GM12874 (cell line): ENCODE data around the gene CYP27B1.

Source experiments
- CTCF ChIP-seq: IDR thresholded peaks from 2 replicates; pipeline ENCODE4 v1.5.1; 2011; ENCODE audit warnings: low read depth, mild to moderate bottlenecking, control low read depth, low read length, moderate library complexity; ENCODE audit not compliant: insufficient read depth

Gene CYP27B1

GRCh38 chr12:57723630-57723962 lies 43.3 kb downstream of the CYP27B1 start:
- TF ChIP-seq CTCF = no peak

- TF ChIP-seq CTCF = no peak
Observed at GRCh38 chr12:57722716-57723629, 43.9 kb downstream of the CYP27B1 start.

DNA sequence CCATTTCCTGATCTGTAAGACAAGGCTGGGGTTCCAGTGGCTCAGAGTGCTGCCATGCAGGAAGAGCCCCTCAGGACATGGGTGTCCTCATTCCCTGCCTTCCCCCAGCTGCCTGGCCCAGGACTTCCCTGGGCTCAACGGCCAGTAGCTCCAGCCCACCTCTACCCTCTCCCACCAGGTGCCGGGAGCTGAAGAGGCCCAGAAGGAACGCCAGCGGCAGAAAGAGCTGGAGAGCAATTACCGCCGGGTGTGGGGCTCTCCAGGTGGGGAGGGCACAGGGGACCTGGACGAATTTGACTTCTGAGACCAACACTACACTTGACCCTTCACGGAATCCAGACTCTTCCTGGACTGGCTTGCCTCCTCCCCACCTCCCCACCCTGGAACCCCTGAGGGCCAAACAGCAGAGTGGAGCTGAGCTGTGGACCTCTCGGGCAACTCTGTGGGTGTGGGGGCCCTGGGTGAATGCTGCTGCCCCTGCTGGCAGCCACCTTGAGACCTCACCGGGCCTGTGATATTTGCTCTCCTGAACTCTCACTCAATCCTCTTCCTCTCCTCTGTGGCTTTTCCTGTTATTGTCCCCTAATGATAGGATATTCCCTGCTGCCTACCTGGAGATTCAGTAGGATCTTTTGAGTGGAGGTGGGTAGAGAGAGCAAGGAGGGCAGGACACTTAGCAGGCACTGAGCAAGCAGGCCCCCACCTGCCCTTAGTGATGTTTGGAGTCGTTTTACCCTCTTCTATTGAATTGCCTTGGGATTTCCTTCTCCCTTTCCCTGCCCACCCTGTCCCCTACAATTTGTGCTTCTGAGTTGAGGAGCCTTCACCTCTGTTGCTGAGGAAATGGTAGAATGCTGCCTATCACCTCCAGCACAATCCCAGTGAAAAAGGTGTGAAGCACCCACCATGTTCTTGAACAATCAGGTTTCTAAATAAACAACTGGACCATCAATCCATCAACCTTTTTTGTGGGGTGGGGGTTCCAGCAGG lies 46.0 kb downstream of the CYP27B1 start:
- TF ChIP-seq CTCF = no peak

DNA sequence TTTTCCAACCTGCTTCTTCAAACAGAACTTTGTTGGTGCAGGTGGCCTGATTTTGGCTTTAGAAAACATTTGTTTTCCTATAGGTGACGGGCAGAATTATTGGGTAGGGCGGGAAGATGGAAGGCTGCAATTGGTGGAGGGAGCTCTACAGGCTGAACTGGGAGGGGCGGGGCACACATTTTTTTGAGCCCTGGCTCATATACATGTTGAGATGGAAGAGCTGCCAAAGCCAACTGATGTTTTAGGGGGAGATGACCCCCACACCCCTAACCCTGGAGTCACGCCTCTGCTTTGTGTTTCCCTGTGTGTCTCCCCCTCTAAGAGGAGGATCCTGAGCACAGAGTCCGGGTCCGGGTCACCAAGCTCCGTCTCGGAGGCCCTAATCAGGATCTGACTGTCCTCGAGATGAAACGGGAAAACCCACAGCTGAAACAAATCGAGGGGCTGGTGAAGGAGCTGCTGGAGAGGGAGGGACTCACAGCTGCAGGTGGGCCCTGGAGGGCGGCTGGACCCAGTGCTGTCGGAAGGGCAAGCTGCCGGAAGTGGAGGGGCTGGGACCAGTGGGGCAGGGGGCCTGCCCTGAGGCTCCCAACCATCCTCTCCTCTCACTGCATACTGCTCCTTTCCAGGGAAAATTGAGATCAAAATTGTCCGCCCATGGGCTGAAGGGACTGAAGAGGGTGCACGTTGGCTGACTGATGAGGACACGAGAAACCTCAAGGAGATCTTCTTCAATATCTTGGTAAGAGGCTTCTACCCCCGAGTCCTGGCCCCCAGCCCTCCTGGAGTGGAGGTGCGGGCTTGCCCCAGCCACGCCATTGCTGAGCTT lies 46.9 kb downstream of the CYP27B1 start:
- no peak for TF ChIP-seq CTCF

DNA sequence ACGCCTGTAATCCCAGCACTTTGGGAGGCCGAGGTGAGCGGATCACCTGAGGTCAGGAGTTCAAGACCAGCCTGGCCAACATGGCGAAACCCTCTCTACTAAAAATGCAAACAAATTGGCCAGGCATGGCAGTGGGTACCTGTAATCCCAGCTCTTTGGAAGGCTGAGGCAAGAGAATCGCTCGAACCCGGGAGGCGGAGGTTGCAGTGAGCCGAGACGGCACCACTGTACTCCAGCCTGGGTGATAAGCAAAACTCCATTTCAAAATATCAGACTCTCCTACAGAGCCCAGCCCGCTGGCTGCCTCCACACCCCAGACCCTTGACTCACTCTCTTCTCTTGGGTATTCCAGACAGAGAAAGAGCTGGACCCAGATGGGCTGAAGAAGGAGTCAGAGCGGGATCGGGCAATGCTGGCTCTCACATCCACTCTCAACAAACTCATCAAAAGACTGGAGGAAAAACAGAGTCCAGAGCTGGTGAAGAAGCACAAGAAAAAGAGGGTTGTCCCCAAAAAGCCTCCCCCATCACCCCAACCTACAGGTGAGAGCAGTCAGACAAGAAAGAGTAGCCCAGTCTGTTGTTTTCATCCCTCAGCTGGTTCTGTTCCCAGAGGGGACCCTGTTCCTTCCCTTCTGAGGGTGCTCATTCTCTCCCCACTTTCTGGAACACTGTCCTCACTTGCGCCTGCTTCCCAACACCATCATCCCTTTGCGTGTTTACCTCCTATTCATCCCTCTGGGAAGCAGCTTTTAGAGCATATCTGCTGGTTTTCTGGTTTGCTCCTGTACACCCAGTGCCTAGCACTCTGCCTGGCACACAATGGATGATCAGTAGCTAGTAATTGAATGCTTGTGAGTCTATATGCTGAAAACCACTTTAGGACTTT lies 48.0 kb downstream of the CYP27B1 start:
- no peak for TF ChIP-seq CTCF

GRCh38 chr12:57717846-57718640 lies 48.8 kb downstream of the CYP27B1 start:
- TF ChIP-seq CTCF = no peak
